ENCODE measurements around the gene SCYGR4.
"Not testable (repeated sequence)": the region's sequence is repeated elsewhere in the genome, so short reads cannot be mapped to it uniquely, and the experiment has no call there.

SCYGR4 gene

DNA sequence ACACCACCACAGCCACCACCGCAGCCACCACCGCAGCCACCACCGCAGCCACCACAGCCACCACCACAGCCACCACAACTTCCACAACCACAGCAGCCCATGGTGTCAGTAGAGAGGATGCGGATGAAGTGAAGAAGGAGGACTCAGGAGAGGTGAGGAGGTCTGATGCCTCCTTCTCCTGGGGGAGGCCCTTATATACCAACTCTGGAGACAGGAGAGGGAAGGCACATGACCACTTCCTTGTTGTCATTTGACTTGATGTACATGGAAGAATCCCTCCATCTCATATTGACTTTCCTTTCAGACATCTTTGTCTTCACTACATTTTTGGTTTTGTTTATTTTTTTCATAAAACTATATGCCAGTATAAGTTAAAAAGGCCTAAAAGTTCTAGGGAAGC, 2.6 kb upstream of the SCYGR4 start, which contains the start of gene SCYGR3:
SCYGR3 (minus strand) TSS at position 101 of the 400 bp plus-strand sequence; CDS start at position 101, 0 bp downstream.
- no peak for DNase-seq

DNA sequence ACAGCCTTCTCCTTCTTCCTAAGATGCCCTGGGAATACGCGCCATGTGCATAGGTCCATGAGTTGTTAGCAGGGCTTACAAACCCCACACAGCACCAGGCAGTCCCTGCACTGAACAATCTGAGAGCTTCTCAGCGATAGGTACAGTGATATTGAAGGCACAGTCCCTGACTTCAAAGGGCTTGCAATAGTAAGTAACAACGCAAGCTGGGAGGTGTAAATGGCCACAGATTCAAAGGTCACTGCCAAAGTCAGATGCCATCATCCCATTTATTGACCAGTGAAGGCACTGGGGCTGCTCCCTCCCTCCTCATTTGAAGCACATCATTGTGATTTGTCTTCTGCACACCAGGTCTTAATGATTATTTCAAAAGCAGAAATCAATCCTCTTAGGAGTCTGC, 2.1 kb upstream of the SCYGR4 start:
- no peak for DNase-seq

DNA sequence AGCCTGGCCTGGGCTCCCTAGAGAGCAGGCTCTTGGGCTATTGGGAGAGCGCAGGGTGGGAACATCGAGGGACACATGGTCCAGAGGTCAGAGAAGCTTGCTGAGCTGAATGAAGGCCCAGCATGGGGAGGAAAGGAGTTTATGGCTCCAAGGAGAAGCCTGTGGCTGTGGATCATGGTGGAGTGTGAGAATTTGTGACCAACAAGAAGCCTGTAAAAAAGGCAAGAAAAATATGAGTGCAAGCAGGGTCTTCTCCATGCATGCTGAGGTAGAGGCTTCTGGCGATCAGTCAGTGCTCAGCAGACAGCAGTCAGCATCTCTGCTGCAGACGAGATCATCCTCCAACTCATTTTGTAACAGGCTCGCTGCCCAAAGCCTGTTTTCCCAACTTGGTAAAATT, 1.4 kb upstream of the SCYGR4 start:
- DNase-seq: no peak

DNA sequence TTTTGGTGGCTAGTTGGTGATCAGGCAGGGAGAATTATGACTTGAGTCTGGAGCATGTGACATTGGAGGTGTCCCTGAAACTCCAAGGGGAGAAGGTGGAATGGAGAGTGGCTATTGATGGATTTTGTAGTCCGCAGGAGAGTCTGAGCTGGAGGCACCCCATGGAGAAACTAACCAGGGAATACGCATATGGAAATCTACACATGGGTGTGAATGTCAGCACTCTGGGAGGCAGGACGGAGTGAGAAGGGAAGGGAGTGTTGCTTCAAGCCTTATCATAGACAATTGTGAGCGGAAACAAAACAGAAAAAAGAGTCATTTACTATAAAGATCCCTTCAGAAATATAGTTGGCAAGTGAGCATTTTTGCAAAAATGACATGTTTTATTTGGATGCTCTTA, 667 bp upstream of the SCYGR4 start:
- no peak for DNase-seq

DNA sequence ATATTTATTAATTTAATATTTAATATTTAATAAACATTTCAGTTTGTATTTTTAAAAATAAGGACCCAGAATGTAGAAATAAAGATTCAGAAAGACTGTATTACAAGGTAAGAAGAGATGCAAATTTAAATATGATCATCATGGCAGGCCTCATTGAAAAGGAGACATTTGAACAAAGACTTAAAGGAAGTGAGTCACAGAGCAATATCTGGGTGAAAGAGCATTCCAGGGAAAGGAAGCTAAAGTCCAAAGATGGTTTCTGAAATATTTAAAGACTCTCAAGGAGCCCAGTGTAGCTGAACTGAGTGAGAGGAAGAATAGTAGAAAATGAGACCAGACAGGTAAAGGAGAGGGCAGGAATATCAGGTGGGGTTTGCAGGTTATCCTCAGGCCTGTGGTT, 5.9 kb downstream of the SCYGR4 start:
- no peak for DNase-seq

DNA sequence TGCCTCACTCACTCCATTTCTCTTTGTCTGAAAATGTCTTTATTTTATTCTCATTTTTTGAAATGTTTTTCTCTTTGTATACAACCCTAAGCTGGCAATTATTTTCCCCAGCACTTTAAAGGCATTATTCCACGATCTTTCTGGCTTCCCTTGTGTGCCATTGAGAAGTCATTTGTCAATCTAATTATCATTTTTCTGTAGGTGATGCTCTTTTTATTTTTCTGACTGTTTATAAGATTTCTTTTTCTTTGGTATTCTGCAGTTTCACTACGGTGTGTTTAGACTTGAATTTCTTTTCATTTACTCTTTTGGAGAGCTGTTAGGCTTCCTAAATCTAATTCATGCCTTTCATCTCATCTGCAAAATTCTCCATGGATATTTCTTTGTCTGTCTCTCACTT, 8.1 kb downstream of the SCYGR4 start:
- DNase-seq: no peak

DNA sequence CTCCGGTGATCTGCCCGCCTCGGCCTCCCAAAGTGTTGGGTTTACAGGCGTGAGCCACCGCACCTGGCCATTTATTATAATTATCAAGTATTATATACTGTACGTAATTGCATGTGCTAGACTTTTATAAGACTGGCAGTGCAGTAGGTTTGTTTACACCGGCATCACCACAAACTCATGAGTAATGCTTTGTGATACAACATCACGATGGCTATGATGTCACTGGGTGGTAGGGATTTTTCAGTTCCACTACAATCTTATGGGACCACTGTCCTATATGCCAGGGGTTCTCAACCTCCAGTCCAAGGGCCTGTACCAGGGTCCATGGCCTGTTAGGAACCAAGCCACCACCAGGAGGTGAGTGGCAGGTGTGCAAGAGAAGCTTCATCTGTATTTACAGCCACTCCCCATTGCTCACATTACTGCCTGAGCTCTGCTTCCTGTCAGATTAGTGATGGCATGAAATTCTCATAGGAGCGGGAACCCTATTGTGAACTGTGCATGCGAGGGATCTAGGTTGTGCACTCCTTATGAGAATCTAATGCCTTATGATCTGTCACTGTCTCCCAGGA, 9.4 kb downstream of the SCYGR4 start:
- no peak for DNase-seq

DNA sequence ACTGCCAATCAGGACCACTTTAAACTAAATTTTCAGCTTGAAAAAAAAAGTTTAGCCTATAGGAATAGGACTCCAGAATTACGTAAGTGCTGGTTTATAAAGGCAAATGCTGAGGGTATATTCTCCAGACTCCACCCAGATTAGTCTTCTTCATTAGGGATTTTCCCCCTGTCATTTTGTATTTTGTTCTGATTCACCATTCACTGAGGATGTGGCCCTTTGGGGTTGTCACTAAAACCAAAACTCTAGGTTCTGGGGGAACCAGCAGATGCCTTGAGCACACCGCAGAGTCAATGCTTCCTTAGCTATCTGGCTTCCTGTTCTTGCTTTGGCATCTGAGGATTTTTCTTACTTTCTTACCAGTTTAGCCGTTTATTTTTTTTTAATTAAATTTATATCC, 10.5 kb downstream of the SCYGR4 start:
- DNase-seq: no peak

DNA sequence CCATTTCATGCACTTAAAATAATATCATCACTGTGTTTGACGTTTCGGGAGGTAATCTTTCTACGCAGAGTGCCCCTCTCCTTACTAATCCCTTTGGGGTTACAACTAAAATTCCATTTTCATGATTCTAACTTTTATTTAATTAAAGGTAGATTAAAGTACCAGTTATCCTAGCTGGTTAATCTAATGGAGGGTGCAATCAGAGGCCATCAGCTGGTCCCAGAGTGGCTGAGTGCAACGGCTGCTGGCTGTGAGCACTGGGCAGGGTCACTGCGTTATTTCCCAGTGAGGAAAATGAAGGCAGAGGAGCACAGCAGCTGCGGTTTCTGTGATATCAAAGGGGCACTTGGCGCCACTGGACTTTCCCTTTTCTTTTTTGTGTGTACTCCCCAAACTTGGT, 12.1 kb downstream of the SCYGR4 start:
- no peak for DNase-seq

DNA sequence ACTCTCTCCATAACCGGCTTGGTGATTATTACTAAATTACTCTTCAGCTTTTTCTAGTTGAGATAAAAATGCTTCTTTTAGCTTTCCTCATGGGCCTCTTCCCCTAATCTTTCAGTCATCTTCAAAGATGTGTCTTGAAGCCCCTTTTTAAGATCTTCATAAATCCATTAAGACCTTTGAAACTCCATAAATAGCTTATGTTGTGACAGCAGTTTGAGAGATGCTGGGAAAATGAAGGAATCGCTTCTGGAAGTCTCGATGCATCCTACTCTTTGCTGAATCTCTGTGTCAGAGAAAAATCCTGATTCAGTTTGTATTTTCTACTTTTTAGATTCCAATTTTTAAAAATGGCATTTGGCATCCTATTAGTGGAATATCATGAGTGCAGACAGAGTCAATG, 13.0 kb downstream of the SCYGR4 start:
- no peak for DNase-seq

DNA sequence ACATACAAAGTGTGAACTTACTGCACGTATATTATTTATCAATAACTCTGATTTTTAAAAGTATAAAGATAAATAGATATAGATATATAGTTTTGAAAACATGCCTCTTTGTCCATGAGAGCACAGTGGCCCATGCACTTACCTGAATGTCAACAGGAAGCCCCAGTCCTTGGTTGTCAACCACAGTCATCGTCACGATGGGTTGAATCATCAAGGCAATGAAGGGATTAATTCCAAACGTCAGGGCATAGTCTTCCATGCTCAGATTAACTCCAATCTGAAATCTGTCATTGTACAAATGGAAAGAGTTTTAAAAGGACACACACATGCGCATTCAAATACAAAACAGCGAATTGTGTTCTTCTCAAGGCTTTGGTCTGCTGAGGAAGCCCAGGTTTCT, 15.5 kb downstream of the SCYGR4 start:
- DNase-seq: no peak

DNA sequence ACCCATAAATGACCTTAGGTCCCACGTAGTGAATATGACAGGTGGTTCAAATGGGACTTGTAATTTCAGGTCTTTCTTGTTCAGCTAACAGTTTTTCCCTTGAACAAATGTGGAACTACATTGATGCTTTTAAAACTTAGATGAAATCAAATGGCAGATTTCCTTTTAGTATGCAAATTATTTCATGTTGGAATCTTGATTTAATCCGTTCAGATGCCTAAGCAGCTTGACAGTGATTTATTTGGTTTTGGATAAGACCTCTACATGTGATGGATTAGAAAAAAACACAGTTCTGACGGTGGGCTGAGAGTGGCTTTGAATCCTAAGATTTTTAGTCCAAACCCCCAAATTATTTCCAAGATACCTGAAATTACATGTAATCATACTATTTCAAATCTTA, 16.9 kb downstream of the SCYGR4 start:
- DNase-seq: no peak

DNA sequence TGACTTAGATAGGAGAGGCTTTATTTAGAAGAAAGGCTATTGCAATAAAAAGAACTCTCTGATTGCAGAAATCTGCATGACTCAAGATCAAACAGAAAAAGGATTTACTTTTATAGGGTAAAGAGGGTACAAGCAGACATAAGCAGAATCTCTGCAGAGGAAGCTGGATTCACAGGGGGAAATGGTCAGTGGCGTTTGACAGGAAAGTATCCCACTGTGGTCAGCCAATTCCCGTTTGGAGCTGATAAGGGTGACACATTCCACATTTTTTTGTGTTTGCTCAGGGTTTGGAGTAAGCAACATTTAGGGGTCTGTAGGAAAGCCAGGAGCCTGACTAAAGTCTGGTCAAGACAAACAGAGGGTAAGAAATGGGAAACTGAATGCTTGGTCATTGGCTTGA, 25.4 kb downstream of the SCYGR4 start:
- DNase-seq: no peak

DNA sequence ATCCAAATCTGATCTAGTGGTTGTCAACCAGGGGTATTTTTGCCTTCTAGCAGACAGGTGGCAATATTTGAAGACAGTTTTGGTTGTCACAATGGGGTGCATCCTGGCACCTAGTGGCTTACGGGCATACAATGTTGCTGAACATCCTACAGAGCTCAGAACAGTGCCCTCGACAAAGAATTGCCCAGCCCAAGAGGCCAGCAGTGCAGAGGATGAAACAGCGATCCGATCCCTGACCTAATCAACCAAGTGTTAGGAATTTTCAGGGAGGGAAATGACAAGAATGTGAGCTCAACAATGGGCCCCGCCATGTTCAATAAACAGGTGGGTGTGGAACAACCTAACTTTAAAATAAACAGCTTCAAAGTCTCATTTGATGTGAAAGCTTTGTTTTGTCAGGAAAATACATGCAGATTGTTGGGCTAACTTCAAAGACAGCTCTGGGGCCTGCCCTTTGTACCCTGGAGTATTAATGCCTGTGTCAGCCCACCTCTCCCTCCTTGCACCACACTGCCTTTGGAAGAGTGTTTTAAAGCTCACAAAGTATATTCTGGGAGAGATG, 26.8 kb downstream of the SCYGR4 start:
- no peak for DNase-seq

DNA sequence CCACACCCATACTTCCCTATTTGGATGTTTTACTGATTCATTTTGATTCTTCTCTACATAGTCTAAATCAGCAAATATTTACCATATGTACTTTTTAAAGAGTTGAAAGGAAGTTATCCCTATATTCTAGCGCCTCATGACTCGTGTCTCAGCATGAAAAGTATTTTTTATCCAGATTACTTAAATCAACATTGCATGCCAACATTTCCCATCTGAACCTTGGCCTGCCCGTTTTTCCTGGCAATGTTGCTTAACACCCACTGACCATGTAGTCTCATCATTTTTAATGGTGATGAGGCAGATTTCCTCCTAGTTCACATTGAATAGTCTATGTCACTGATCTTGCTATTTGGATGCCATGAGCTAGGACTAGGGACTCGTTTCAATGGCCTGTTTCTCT, 36.1 kb downstream of the SCYGR4 start:
- DNase-seq: no peak

DNA sequence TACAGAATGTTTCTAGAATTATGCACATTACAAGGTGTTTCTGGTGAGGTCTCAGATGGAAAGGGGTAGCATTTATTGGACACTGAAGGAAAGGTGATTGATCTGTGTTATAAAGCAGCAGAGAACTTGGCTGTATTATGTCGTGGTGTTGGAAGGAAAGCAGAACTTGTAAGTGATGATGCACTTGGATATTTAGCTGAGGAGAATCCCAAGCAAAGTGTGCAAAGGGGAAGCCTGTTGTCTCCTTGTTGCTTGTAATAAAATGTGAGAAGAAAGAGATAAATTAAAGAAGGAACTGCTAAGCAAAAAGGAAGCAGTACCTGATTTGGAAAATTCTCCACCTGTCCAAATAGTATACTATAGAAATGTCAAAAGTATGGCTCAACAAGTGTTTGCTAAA, 37.1 kb downstream of the SCYGR4 start:
- DNase-seq: no peak

DNA sequence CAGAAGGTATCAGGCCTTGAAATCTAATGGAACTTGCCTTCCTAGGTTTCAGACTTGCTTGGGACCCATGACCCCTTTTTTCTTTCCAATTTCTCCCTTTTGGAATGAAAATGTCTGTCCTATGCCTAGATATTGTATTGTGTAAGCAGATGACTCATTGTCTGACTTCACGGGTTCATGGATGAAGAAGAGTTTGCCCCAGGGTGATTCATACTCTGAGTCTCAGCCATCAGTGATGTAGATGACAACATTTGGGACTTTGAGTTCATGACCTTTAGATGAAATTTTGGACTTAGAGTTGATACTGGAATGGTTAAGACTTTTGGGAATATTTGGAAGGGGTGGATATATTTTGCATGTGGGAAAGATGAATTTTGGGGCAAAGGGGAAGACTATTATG, 38.2 kb downstream of the SCYGR4 start:
- no peak for DNase-seq

DNA sequence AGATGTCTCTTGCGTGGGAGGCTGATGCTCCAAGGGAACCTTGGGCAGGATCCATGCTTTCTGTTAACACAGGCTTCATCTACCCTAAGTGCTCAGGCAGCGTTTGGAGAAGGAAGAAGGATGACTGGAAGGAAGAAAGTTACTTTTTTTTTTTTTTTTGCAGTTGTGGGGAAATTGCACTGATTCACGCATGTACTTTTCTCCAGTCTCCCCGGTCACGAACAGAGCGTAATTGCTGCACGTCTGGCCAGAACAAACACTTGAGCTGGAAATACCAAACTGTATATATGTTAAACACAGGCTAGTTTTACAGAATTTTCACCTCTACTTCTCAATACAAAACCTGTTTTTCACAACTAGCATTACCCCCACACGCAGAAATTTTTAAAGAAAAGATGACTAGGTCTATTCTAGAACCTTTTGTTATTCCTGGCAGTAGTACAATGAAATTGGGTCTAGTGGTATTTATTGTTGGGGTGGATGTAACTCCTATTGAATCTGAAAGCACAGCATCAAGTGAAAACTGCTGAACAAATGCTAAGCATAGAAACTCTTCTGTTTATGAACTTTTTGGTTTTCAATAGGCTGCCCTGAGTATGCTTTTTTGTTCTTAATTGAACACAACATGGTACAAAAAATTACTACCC, 40.0 kb downstream of the SCYGR4 start:
- no peak for DNase-seq

DNA sequence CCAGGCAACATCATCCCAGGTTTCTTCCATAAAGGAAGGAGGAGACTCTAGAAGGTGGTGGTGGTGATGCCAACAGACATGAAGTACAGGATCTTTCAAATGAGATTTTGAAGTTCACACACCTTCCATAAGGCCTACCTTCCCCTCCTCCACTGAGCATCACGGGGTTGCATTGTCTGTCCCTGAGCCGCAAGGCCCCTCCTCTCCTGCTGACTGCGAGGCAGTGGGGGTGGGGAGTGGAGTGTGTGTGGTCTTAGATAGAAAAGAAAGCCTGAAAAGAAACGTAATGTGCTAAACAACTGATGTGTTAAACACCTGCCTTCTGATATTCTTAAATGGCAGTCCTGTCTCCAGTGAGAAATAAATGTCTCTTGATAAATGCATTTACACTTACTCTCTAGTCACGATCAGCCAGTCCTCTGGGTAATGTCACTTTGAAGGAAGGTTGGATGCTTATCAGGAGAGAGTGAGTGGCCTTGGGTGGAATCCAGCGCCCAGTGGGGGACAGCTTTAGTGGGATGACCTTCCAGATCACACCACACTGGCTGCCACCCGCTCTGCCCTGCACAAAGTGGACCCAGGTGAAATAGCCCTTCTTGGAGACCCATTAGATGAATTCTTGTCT, 43.8 kb downstream of the SCYGR4 start:
- no peak for DNase-seq

DNA sequence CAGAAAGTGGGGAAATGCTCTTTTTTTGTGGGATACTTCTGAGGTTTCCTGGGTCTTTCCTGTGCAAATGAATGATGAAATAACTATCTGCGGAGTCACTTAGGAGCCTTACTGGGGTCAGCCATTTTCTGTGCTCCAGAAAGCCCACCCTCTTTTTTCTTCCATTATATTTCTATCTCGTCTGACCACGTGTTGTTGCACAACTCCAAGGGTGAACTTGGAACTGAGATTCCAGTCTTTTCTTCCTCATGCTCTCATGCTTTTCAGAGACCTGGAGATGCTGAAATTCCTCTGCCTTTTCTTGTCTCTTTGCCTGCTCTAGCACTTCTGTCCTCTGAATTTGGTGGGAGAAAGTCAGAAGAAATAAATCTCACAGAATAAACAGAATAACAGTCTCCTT, 44.5 kb downstream of the SCYGR4 start:
- DNase-seq: no peak

DNA sequence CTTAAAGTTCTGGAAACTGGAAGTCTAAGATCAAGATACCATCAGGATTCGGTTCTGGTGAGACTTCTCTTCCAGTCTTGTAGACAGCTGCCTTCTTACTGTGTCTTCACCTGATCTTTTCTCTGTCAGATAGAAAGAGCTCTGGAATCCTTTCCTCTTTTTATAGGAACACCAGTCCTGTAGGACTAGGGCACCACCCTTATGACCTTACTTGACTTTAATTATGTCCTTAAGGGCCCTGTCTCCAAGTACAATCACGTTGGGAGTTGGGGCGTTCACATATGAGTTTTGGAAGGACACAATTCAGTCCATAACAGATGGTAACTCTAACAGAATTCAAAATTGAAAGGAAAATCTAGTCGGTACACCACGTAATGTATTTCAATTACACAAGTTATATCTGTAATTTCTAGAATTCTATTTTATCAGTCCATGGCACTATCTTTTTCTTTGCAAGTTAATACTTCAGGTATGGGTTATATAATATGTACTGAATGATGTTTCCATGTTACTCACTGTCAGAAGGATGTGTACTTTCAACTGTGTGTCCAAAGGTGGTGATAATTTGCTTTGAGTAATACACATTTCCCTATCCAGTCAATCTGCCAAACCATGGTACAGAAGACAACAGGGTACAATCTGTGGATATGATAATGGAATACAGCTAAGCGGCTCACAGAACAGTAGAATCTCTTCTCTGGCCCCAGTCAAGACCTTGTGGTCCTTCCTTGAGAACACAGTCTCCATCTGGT, 48.1 kb downstream of the SCYGR4 start:
- DNase-seq: no peak

DNA sequence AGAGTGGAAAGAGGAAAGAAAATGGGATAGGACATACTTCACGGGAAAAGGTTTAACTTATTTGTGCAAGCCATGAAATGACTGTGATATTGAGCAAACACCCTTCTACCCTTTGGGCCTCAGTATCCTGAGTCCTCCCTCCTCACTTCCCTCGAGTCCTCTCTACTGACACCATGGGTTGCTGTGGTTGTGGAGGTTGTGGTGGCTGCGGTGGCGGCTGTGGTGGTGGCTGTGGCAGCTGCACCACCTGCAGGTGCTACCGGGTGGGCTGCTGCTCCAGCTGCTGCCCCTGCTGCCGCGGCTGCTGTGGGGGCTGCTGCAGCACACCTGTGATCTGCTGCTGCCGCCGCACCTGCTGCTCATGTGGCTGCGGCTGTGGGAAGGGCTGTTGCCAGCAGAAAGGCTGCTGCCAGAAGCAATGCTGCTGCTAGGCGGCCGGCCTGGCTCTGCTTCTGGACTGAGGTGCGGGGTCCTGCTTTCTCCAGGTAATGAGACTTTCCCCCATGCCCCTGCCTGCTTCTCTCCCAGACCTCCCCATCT, 49.4 kb downstream of the SCYGR4 start, which contains the start of gene SCYGR5:
SCYGR5 (plus strand) TSS at position 174 of the 540 bp plus-strand sequence; CDS start at position 174, 0 bp downstream.
- DNase-seq: not testable (repeated sequence)

All from DMS79 (cell line).